ENCODE measurements around the gene UPF1. TPM values are rescaled to one million over a fixed set of nuclear protein-coding genes. Genes with fewer than 3 reads are reported as not detected.

UPF1 gene
- total RNA-seq (2022; extraction: Qiagen RNA extraction): 38.3 to 42.6 TPM (median 41.3 TPM) in 5 replicates

GRCh38 chr19:18831524-18832305, at the start of gene UPF1:
TSS of gene UPF1 (plus strand) at chr19:18831959. CDS start at chr19:18832210, 251 bp downstream.

GRCh38 chr19:18790566-18791314, 41.0 kb upstream of the UPF1 start, which contains the start of gene COMP:
TSS of gene COMP (minus strand) at chr19:18791305. CDS start at chr19:18791269, 36 bp downstream.

GRCh38 chr19:18895824-18896341, 64.1 kb downstream of the UPF1 start, which contains the start of gene CERS1:
TSS of gene CERS1 (minus strand) at chr19:18896158. CDS start at chr19:18896072, 86 bp downstream.

Other genes starting within 250 kb of the UPF1 start
- 31.4 to 59.2 TPM (median 55.1 TPM) in 5 replicates for gene REX1BD, start 243.2 kb upstream of the UPF1 start, total RNA-seq (2022; extraction: Qiagen RNA extraction)
- gene CRLF1, start 225.2 kb upstream of the UPF1 start, total RNA-seq (2022; extraction: Qiagen RNA extraction): 3.8 to 8.7 TPM (median 5.1 TPM) in 5 replicates
- gene TMEM59L, start 219.1 kb upstream of the UPF1 start, total RNA-seq (2022; extraction: Qiagen RNA extraction): 3.8 to 7.0 TPM (median 5.9 TPM) in 5 replicates
- gene KLHL26, start 194.9 kb upstream of the UPF1 start, total RNA-seq (2022; extraction: Qiagen RNA extraction): 3.7 to 5.5 TPM (median 3.9 TPM) in 5 replicates
- gene CRTC1, start 148.3 kb upstream of the UPF1 start, total RNA-seq (2022; extraction: Qiagen RNA extraction): 3.2 to 4.6 TPM (median 3.7 TPM) in 5 replicates
- 0.09 to 0.27 TPM (median 0.21 TPM) in 5 replicates for gene COMP, start 40.7 kb upstream of the UPF1 start, total RNA-seq (2022; extraction: Qiagen RNA extraction)
- gene CERS1, start 64.2 kb downstream of the UPF1 start, total RNA-seq (2022; extraction: Qiagen RNA extraction): 3.4 to 5.6 TPM (median 5.0 TPM) in 5 replicates
- 117 to 166 TPM (median 159 TPM) in 5 replicates for gene COPE, start 87.4 kb downstream of the UPF1 start, total RNA-seq (2022; extraction: Qiagen RNA extraction)
- gene DDX49, start 87.8 kb downstream of the UPF1 start, total RNA-seq (2022; extraction: Qiagen RNA extraction): 29.4 to 46.0 TPM (median 43.4 TPM) in 5 replicates
- gene HOMER3, start 109.3 kb downstream of the UPF1 start, total RNA-seq (2022; extraction: Qiagen RNA extraction): 26.1 to 30.2 TPM (median 28.9 TPM) in 5 replicates
- 24.3 to 32.2 TPM (median 29.2 TPM) in 5 replicates for gene SUGP2, start 201.6 kb downstream of the UPF1 start, total RNA-seq (2022; extraction: Qiagen RNA extraction)
- 25.5 to 29.5 TPM (median 28.3 TPM) in 5 replicates for gene ARMC6, start 201.6 kb downstream of the UPF1 start, total RNA-seq (2022; extraction: Qiagen RNA extraction)
- 0.30 to 1.0 TPM (median 0.69 TPM) in 5 replicates for gene SLC25A42, start 232.0 kb downstream of the UPF1 start, total RNA-seq (2022; extraction: Qiagen RNA extraction)